HEK293 (cell line): ENCODE measurements around the gene EPN1.
"Not testable (repeated sequence)": the region's sequence is repeated elsewhere in the genome, so short reads cannot be mapped to it uniquely, and the experiment has no call there.

Experiments used
- CTCF ChIP-seq: fragments of 450-650 bp; formaldehyde crosslinking; IDR thresholded peaks from 2 replicates; pipeline ENCODE4 v1.5.1; 2016; ENCODE audit warnings: missing biosample characterization, missing genetic modification characterization
- PRDM2 ChIP-seq: fragments of 450-650 bp; formaldehyde crosslinking; IDR thresholded peaks from 2 replicates; pipeline ENCODE4 v1.5.1; 2016; ENCODE audit warnings: missing biosample characterization, missing genetic modification characterization, borderline replicate concordance
- YY1 ChIP-seq: fragments of 450-650 bp; formaldehyde crosslinking; IDR thresholded peaks from 2 replicates; pipeline ENCODE4 v1.5.1; 2018; ENCODE audit warnings: missing biosample characterization, missing genetic modification characterization
- ZNF23 ChIP-seq: fragments of 450-650 bp; formaldehyde crosslinking; IDR thresholded peaks from 2 replicates; pipeline ENCODE4 v1.5.1; 2016; ENCODE audit warnings: missing biosample characterization, missing genetic modification characterization, borderline replicate concordance
- ZNF398 ChIP-seq: fragments of 450-650 bp; formaldehyde crosslinking; IDR thresholded peaks from 2 replicates; pipeline ENCODE4 v1.5.1; 2017; ENCODE audit warnings: missing biosample characterization, missing genetic modification characterization
- ZNF843 ChIP-seq: fragments of 450-650 bp; formaldehyde crosslinking; IDR thresholded peaks from 2 replicates; pipeline ENCODE4 v1.5.1; 2016; ENCODE audit warnings: missing biosample characterization, missing genetic modification characterization

GRCh38 chr19:55756808-55757207, 81.8 kb downstream of the EPN1 start:
- TF ChIP-seq CTCF, ZNF843, YY1, ZNF398, PRDM2, ZNF23 (tag by site-specific recombination): not testable (repeated sequence)
